Sigmoid colon (tissue), 7 donors: Measurements from ENCODE around the gene ZNF521. TPM values are rescaled to one million over a fixed set of nuclear protein-coding genes. Genes with fewer than 3 reads are reported as not detected.

Source experiments
- DNase-seq: peaks from one replicate; pipeline ENCODE4 v3.0.0-alpha.2; 2019
- H3K27ac ChIP-seq, 4 donors: fragments of 200-600 bp; sonication (generic); one replicate each; pipeline ENCODE4 v1.5.1; 2016 to 2019; ENCODE audit warnings: mild to moderate bottlenecking in 1 of 4
- H3K27me3 ChIP-seq, 3 donors: fragments of 200-600 bp; sonication (generic); one replicate each; pipeline ENCODE4 v1.5.1; 2019; ENCODE audit warnings: mild to moderate bottlenecking in 1 of 3
- H3K36me3 ChIP-seq, 4 donors: fragments of 200-600 bp; sonication (generic); one replicate each; pipeline ENCODE4 v1.5.1; 2016 to 2019
- H3K4me1 ChIP-seq, 4 donors: fragments of 200-600 bp; sonication (generic); one replicate each; pipeline ENCODE4 v1.5.1; 2017 to 2019
- H3K4me3 ChIP-seq, 4 donors: fragments of 200-600 bp; sonication (generic); one replicate each; pipeline ENCODE4 v1.5.1; 2017 to 2019; ENCODE audit warnings: mild to moderate bottlenecking in 2 of 4, moderate library complexity in 1 of 4
- H3K9me3 ChIP-seq, 4 donors: fragments of 200-600 bp in 3 of 4; sonication (generic) in 3 of 4; one replicate each; pipeline versions ENCODE4 v1.5.1 to v1.6.1; 2013 to 2019
- EP300 ChIP-seq, 4 donors: sonication (generic); formaldehyde crosslinking; IDR thresholded peaks; one replicate each; pipeline ENCODE4 v1.6.1; 2017; ENCODE audit warnings: antibody characterized with exemption in 4 of 4
- POLR2A ChIP-seq, 2 donors: fragments of 450-650 bp; IDR thresholded peaks; one replicate each; pipeline ENCODE4 v1.6.1; 2016; ENCODE audit warnings: antibody characterized with exemption in 2 of 2, mild to moderate bottlenecking in 2 of 2, moderate library complexity in 2 of 2
- POLR2AphosphoS5 ChIP-seq, 4 donors: sonication (generic); formaldehyde crosslinking; IDR thresholded peaks; one replicate each; pipeline ENCODE4 v1.6.1; 2017; ENCODE audit warnings: antibody characterized with exemption in 4 of 4
- WGBS, 2 donors: extraction: QIAGEN DNeasy Blood & Tissue Kit; methylation state at CpG; one replicate each; pipeline ENCODE4 v1.1.7; 2013; 5-methylcytosine and 5-hydroxymethylcytosine counted together
- intact Hi-C: fragments of 100-400 bp; cut with DNase I; formaldehyde crosslinking; loops from one replicate; pipeline ENCODE4 v1.15.1; 2023
- polyA plus RNA-seq, 3 donors: library from polyadenylated mRNA; stranded (reverse); fragments of 200-250 nt; gene quantifications; one replicate each; pipeline ENCODE4 v1.2.3, GENCODE V29; 2013
- total RNA-seq, 4 donors: library from RNA; depleted of rRNA; stranded (reverse); fragments of >200 nt; gene quantifications; one replicate each; pipeline ENCODE4 v1.1.0, GENCODE V29; 2016
- TF ChIP-seq, protein P1 (sequence below), 4 experiments: fragments of 450-650 bp in 3 of 4; fragments of 200-600 bp in 1 of 4; IDR thresholded peaks; one replicate each; pipeline ENCODE4 v1.5.1; 2016 to 2019; ENCODE audit warnings: antibody characterized with exemption in 4 of 4, mild to moderate bottlenecking in 3 of 4, moderate library complexity in 2 of 4
- donor health status: healthy with polysubstance abuse.
- donor health status: Bipolar disorder and iron deficiency.
- donor health status: healthy.

The ZNF521 gene
- total and polyA plus RNA-seq, 7 donors: 0.69 to 40.2 (median 12.0) TPM

DNA sequence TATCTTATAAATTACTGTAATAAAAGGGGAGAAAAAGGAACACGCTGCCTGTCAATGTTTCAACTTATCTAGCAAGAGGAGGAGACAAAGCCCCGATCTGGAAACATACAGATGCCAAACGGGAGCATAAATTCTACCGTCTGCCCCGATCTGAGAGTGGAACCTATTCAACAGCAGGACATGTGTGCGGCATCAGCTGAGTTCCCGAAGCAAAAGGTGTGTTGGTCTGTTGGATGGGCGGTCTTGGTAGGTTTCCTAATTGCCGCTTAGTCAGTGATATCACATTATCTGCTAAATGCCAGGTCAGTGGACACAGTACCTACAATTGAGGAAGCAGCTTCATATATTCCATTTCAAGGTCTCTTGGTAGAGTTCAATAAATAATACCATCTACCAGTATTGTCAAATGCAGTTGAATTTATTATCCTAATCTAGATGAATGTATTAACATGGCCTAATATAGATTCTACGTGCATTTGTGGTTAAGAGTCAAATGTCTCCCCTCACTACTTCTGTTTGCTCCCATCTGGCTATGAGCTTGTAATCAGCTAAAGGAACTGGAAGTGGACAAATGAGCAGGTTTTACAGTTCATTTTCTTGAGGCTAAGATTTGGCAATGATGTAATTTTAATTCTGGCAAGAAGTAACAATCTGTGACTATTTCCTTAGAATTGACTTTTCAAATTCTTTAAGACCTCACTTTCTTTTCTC, 219.0 kb downstream of the ZNF521 start:
- H3K27ac ChIP-seq: no peak overlapping the region
- H3K36me3 ChIP-seq: no peaks in the 10 kb centered on the region
- H3K4me1 ChIP-seq: peaks cover 0 to 10% (median 4%) of the 10 kb centered on the region in 4 donors
- WGBS, 2 donors: 93 to 96% methylated on average over 10 of the region's 10 CpGs
- intact Hi-C loops: no loop called here
- no peak for TF ChIP-seq POLR2A (IDR thresholded peaks at IDR 0.05)
- no peak for TF ChIP-seq EP300 (IDR thresholded peaks at IDR 0.05)
- TF ChIP-seq POLR2AphosphoS5 (IDR thresholded peaks at IDR 0.05): no peak
- TF ChIP-seq, protein P1, sequence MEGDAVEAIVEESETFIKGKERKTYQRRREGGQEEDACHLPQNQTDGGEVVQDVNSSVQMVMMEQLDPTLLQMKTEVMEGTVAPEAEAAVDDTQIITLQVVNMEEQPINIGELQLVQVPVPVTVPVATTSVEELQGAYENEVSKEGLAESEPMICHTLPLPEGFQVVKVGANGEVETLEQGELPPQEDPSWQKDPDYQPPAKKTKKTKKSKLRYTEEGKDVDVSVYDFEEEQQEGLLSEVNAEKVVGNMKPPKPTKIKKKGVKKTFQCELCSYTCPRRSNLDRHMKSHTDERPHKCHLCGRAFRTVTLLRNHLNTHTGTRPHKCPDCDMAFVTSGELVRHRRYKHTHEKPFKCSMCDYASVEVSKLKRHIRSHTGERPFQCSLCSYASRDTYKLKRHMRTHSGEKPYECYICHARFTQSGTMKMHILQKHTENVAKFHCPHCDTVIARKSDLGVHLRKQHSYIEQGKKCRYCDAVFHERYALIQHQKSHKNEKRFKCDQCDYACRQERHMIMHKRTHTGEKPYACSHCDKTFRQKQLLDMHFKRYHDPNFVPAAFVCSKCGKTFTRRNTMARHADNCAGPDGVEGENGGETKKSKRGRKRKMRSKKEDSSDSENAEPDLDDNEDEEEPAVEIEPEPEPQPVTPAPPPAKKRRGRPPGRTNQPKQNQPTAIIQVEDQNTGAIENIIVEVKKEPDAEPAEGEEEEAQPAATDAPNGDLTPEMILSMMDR (IDR thresholded peaks at IDR 0.05): no peak
- DNase-seq: no peak
- no peaks in the 10 kb centered on the region for H3K9me3 ChIP-seq
- no peaks in the 10 kb centered on the region for H3K27me3 ChIP-seq
- H3K4me3 ChIP-seq: no peak overlapping the region

DNA sequence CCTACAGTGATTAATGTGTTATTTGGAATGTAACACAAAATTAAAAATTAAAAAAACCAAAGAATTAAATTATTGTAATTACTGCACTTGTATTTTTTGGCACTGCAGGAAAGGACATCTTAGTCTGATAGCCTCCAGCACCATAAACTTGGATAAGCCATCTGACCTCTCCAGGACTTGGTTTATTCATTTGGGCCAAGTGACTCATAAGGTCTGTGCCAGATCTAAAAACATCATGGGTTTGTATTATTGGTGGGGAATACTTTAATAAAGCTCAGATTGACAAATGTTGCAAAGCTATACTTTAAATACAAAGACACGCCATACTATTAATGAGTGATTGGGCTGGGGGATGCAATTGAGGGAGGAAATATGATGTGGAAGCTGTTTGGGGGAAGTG, 225.2 kb downstream of the ZNF521 start:
- Histone ChIP-seq H3K36me3 (no peaks in the 10 kb centered on the region), H3K9me3 (no peaks in the 10 kb centered on the region), H3K27me3 (no peaks in the 10 kb centered on the region), H3K4me1 (no peaks in the 10 kb centered on the region), H3K4me3 (no peak overlapping the region), H3K27ac (no peak overlapping the region)
- 84 to 96% methylated on average over 1 of the region's 1 CpG for WGBS, 2 donors
- no peak for DNase-seq
- TF ChIP-seq POLR2AphosphoS5 (IDR thresholded peaks at IDR 0.05) (no peak), EP300 (IDR thresholded peaks at IDR 0.05) (no peak)
- TF ChIP-seq, protein P1 (IDR thresholded peaks at IDR 0.05): no peak
- intact Hi-C loops: no loop called here

DNA sequence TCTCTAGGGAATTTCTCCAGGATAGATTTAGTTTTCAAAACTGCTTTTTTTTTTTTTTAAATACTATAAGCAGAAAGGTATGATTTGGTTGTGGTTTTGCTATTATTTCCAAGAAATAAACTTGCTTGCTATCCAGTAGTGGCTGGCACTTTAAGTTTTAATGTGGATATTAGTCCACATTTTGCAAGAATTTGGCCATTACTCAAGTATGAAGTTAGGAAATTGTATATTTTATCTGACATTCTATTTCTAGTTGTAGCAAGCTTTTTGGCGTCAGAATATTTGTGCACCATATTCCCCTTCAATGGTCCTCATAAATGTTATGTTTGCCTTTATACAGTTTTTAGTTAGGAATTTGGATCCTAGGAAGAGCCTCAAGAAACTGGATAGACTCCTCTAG, 226.3 kb downstream of the ZNF521 start:
- 73 to 75% methylated on average over 1 of the region's 1 CpG for WGBS, 2 donors
- intact Hi-C loops: no loop called here

DNA sequence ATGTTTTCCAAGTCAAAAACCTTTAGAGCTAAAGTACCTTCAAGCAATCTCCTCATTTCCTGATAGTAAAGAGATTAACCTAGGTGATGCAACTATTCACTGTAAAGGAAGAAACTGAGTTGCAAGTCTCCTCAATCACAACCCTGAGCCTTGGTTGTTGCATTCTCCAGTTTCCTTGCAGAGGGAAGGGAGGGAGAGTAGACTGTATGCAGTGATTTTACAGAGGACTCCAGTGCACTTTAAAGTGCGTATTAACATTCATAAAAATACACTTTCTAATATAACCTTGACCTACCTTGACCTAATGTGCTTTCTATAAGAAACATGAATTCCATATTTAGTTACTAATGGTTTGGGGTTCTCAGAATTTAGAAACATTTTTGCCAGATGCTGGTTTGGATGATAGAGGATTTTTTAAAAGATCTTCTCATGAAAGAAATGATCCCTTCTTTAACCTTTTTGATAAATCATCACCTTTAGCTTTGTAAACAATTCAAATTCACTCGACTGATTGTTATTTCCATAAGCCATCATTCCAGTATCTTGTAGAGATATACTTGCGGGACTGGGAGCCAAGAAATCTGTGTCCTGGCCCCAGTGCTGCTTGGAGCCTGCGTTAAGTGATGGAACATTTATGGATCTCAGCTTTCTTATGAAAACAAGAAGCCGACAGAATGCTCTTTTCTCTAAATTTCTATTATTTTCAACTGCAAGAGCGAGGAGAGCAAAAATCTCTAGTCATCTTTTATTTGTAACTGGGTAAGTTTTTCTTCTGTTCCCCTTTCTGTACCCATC, 228.3 kb downstream of the ZNF521 start:
- Histone ChIP-seq H3K27me3 (no peaks in the 10 kb centered on the region), H3K36me3 (no peaks in the 10 kb centered on the region), H3K4me1 (no peaks in the 10 kb centered on the region), H3K27ac (no peak overlapping the region), H3K9me3 (no peaks in the 10 kb centered on the region), H3K4me3 (no peak overlapping the region)
- TF ChIP-seq EP300 (IDR thresholded peaks at IDR 0.05) (no peak), POLR2A (IDR thresholded peaks at IDR 0.05) (no peak), POLR2AphosphoS5 (IDR thresholded peaks at IDR 0.05) (no peak)
- TF ChIP-seq, protein P1 (IDR thresholded peaks at IDR 0.05): no peak
- WGBS, 2 donors: 81 to 83% methylated on average over 6 of the region's 6 CpGs
- no peak for DNase-seq
- intact Hi-C loops: no loop called here

More for the DNA sequence above, 226.3 kb downstream of the ZNF521 start:
- Histone ChIP-seq H3K27ac (no peak overlapping the region), H3K4me1 (no peaks in the 10 kb centered on the region), H3K36me3 (no peaks in the 10 kb centered on the region), H3K4me3 (no peak overlapping the region), H3K27me3 (no peaks in the 10 kb centered on the region), H3K9me3 (no peaks in the 10 kb centered on the region)
- TF ChIP-seq EP300 (IDR thresholded peaks at IDR 0.05): no peak
- no peak for TF ChIP-seq POLR2A (IDR thresholded peaks at IDR 0.05)
- TF ChIP-seq, protein P1 (IDR thresholded peaks at IDR 0.05): no peak
- TF ChIP-seq POLR2AphosphoS5 (IDR thresholded peaks at IDR 0.05): no peak
- no peak for DNase-seq
